GM12864 (cell line): ENCODE results near the gene ACO1.

Experiments used
- DNase-seq: peaks from one replicate; pipeline ENCODE4 v3.0.0-alpha.2; 2011; ENCODE audit warnings: low read depth
- H3K4me3 ChIP-seq: 2 replicates; pipeline ENCODE4 v1.5.1; 2011; ENCODE audit warnings: mild to moderate bottlenecking, low read depth, low read length, control low read depth
- CTCF ChIP-seq: IDR thresholded peaks from 2 replicates; pipeline ENCODE4 v1.5.1; 2011; ENCODE audit warnings: low read depth, mild to moderate bottlenecking, moderate library complexity, low read length, control low read depth, inconsistent platforms; ENCODE audit errors: missing control alignments

The ACO1 gene

GRCh38 chr9:32500768-32501167 is 116.3 kb downstream of the ACO1 start:
- no peak for TF ChIP-seq CTCF
- H3K4me3 ChIP-seq = no peak overlapping the region
- no peak for DNase-seq

GRCh38 chr9:32501868-32502267 is 117.4 kb downstream of the ACO1 start:
- TF ChIP-seq CTCF = no peak
- DNase-seq = no peak
- H3K4me3 ChIP-seq = no peak overlapping the region

- DNase-seq = no peak
- TF ChIP-seq CTCF = no peak
Measured at GRCh38 chr9:32502464-32502863, 118.0 kb downstream of the ACO1 start.

GRCh38 chr9:32503008-32503407 is 118.6 kb downstream of the ACO1 start:
- TF ChIP-seq CTCF = no peak
- no peak overlapping the region for H3K4me3 ChIP-seq
- no peak for DNase-seq

More at GRCh38 chr9:32502464-32502863, 118.0 kb downstream of the ACO1 start:
- H3K4me3 ChIP-seq = no peak overlapping the region
